ENCODE measurements around the gene NKAIN2.

NKAIN2 gene

GRCh38 chr6:124535299-124535698 lies 731.6 kb downstream of the NKAIN2 start:
- Histone ChIP-seq H3K9me3 (no peaks in the 10 kb centered on the region), H3K4me3 (ENCODE audit: low read depth, low read length) (no peak overlapping the region), H3K4me1 (no peaks in the 10 kb centered on the region), H3K27me3 (no peaks in the 10 kb centered on the region), H3K36me3 (no peaks in the 10 kb centered on the region)
- no peak for TF ChIP-seq CTCF (IDR thresholded peaks at IDR 0.05; ENCODE audit: low read depth, low read length)
- DNase-seq, result no peak

GRCh38 chr6:124535746-124536145 lies 732.1 kb downstream of the NKAIN2 start:
- no peaks in the 10 kb centered on the region for H3K27me3 ChIP-seq
- H3K36me3 ChIP-seq, result no peaks in the 10 kb centered on the region
- H3K4me1 ChIP-seq, result no peaks in the 10 kb centered on the region
- H3K4me3 ChIP-seq (ENCODE audit: low read depth, low read length), result no peak overlapping the region
- no peak for DNase-seq
- H3K9me3 ChIP-seq, result no peaks in the 10 kb centered on the region
- no peak for TF ChIP-seq CTCF (IDR thresholded peaks at IDR 0.05; ENCODE audit: low read depth, low read length)

- Histone ChIP-seq H3K4me1 (no peaks in the 10 kb centered on the region), H3K9me3 (no peaks in the 10 kb centered on the region), H3K4me3 (ENCODE audit: low read depth, low read length) (no peak overlapping the region), H3K27me3 (no peaks in the 10 kb centered on the region), H3K36me3 (no peaks in the 10 kb centered on the region)
- no peak for TF ChIP-seq CTCF (IDR thresholded peaks at IDR 0.05; ENCODE audit: low read depth, low read length)
- no peak for DNase-seq
Observed at GRCh38 chr6:124536157-124536841, 732.6 kb downstream of the NKAIN2 start.

- no peaks in the 10 kb centered on the region for H3K36me3 ChIP-seq
- no peak for DNase-seq
- no peaks in the 10 kb centered on the region for H3K9me3 ChIP-seq
- no peak for TF ChIP-seq CTCF (IDR thresholded peaks at IDR 0.05; ENCODE audit: low read depth, low read length)
- H3K27me3 ChIP-seq, result no peaks in the 10 kb centered on the region
- H3K4me1 ChIP-seq, result no peaks in the 10 kb centered on the region
- no peak overlapping the region for H3K4me3 ChIP-seq (ENCODE audit: low read depth, low read length)
Observed at GRCh38 chr6:124536842-124537191, 733.2 kb downstream of the NKAIN2 start.

- Histone ChIP-seq H3K4me3 (ENCODE audit: low read depth, low read length) (no peak overlapping the region), H3K4me1 (no peaks in the 10 kb centered on the region), H3K9me3 (no peaks in the 10 kb centered on the region), H3K27me3 (no peaks in the 10 kb centered on the region), H3K36me3 (no peaks in the 10 kb centered on the region)
- no peak for DNase-seq
- TF ChIP-seq CTCF (IDR thresholded peaks at IDR 0.05; ENCODE audit: low read depth, low read length), result no peak
Observed at GRCh38 chr6:124539096-124539495, 735.4 kb downstream of the NKAIN2 start.

- H3K4me3 ChIP-seq (ENCODE audit: low read depth, low read length), result no peak overlapping the region
- H3K9me3 ChIP-seq, result no peaks in the 10 kb centered on the region
- no peak for TF ChIP-seq CTCF (IDR thresholded peaks at IDR 0.05; ENCODE audit: low read depth, low read length)
- H3K36me3 ChIP-seq, result no peaks in the 10 kb centered on the region
- no peaks in the 10 kb centered on the region for H3K4me1 ChIP-seq
- DNase-seq, result no peak
- no peaks in the 10 kb centered on the region for H3K27me3 ChIP-seq
Observed at GRCh38 chr6:124541573-124541972, 737.9 kb downstream of the NKAIN2 start.
